HepG2 (cell line): Measurements from ENCODE around the gene NVL. TPM values are rescaled to one million over a fixed set of nuclear protein-coding genes. Genes with fewer than 3 reads are reported as not detected.

Source experiments
- ARID5B ChIP-seq: IDR thresholded peaks from 2 replicates; pipeline ENCODE4 v1.4.0; 2020; ENCODE audit warnings: mild to moderate bottlenecking, missing genetic modification reagents
- ARNTL ChIP-seq: sonication (generic); formaldehyde crosslinking; IDR thresholded peaks from 2 replicates; pipeline ENCODE4 v1.4.0; 2020; ENCODE audit warnings: mild to moderate bottlenecking, missing genetic modification reagents
- ASH2L ChIP-seq: fragments of 300-600, 200-600 bp; sonication (generic); IDR thresholded peaks from 2 replicates; pipeline ENCODE4 v1.7.0; 2017; ENCODE audit warnings: low read depth, mild to moderate bottlenecking, moderate library complexity, mixed read lengths, low read length; ENCODE audit not compliant: insufficient read length
- DNMT1 ChIP-seq: sonication (generic); formaldehyde crosslinking; IDR thresholded peaks from 2 replicates; pipeline ENCODE4 v1.5.1; 2020; ENCODE audit warnings: mild to moderate bottlenecking, missing genetic modification reagents
- ERF ChIP-seq: IDR thresholded peaks from 2 replicates; pipeline ENCODE4 v1.6.1; 2018; ENCODE audit warnings: missing biosample characterization, missing genetic modification reagents
- HNRNPLL ChIP-seq: fragments of 200-400 bp; formaldehyde crosslinking; IDR thresholded peaks from 2 replicates; pipeline ENCODE4 v1.6.1; 2017; ENCODE audit warnings: mild to moderate bottlenecking, low read depth, low read length; ENCODE audit not compliant: poor library complexity, severe bottlenecking
- PPARG ChIP-seq: conservative IDR thresholded peaks from 2 replicates; pipeline ENCODE4 v1.6.1; 2016; ENCODE audit warnings: missing biosample characterization, missing genetic modification reagents
- RAD21 ChIP-seq: fragments of 450-650 bp; formaldehyde crosslinking; IDR thresholded peaks from 2 replicates; pipeline ENCODE4 v1.5.0; 2020; ENCODE audit warnings: mild to moderate bottlenecking
- RBM22 ChIP-seq: fragments of 200-400 bp; formaldehyde crosslinking; optimal IDR thresholded peaks from 2 replicates; pipeline ENCODE3; 2017; ENCODE audit warnings: mild to moderate bottlenecking, low read length, moderate library complexity
- RNF219 ChIP-seq: sonication (generic); formaldehyde crosslinking; IDR thresholded peaks from 2 replicates; pipeline ENCODE4 v1.5.0; 2020; ENCODE audit warnings: mild to moderate bottlenecking, missing genetic modification reagents
- SALL2 ChIP-seq: sonication (generic); formaldehyde crosslinking; IDR thresholded peaks from 2 replicates; pipeline ENCODE4 v1.8.1; 2023; ENCODE audit warnings: mild to moderate bottlenecking, missing genetic modification reagents, inconsistent platforms
- TOE1 ChIP-seq: sonication (generic); formaldehyde crosslinking; IDR thresholded peaks from 2 replicates; pipeline ENCODE4 v1.4.0; 2020; ENCODE audit warnings: mild to moderate bottlenecking, missing genetic modification reagents
- ZEB1 ChIP-seq: IDR thresholded peaks from 2 replicates; pipeline ENCODE4 v1.6.1; 2012; ENCODE audit warnings: mild to moderate bottlenecking, low read depth, inconsistent platforms; ENCODE audit not compliant: insufficient replicate concordance
- ZFY ChIP-seq: sonication (generic); formaldehyde crosslinking; IDR thresholded peaks from 2 replicates; pipeline ENCODE4 v1.4.0; 2020; ENCODE audit warnings: missing genetic modification reagents
- ZNF564 ChIP-seq: sonication (generic); formaldehyde crosslinking; IDR thresholded peaks from 2 replicates; pipeline ENCODE4 v1.8.1; 2023; ENCODE audit warnings: mild to moderate bottlenecking, missing genetic modification reagents
- ZNF605 ChIP-seq: sonication (generic); formaldehyde crosslinking; IDR thresholded peaks from 2 replicates; pipeline ENCODE4 v1.8.0; 2022; ENCODE audit warnings: mild to moderate bottlenecking, missing genetic modification reagents
- ZNF788 ChIP-seq: sonication (generic); formaldehyde crosslinking; IDR thresholded peaks from 2 replicates; pipeline ENCODE4 v1.5.0; 2020; ENCODE audit warnings: mild to moderate bottlenecking, missing genetic modification reagents, borderline replicate concordance
- ZNF816 ChIP-seq: sonication (generic); formaldehyde crosslinking; IDR thresholded peaks from 2 replicates; pipeline ENCODE4 v1.8.0; 2022; ENCODE audit warnings: missing genetic modification reagents, mild to moderate bottlenecking, borderline replicate concordance
- ZNF879 ChIP-seq: sonication (generic); formaldehyde crosslinking; IDR thresholded peaks from 2 replicates; pipeline ENCODE4 v1.8.1; 2023; ENCODE audit warnings: missing genetic modification reagents
- polyA plus RNA-seq, 8 experiments: library from polyadenylated mRNA; depleted of rRNA in 3 of 8; stranded (reverse) in 7 of 8; unstranded in 1 of 8; fragments of >200 nt; fragmentation: Illumina TruSeq in 4 of 8; extraction: Trizol in 4 of 8; gene quantifications; 2 replicates each; pipeline versions ENCODE4 v1.2.1 to v1.2.3, GENCODE V29; 2011 to 2016; ENCODE audit warnings: low read depth in 4 of 8, missing spikeins in 1 of 8, mixed read lengths in 1 of 8; ENCODE audit not compliant: insufficient read depth in 1 of 8
- total RNA-seq, 5 experiments: library from RNA; depleted of rRNA; stranded (reverse); fragments of >200 nt; fragmentation: Illumina TruSeq; extraction: Trizol; gene quantifications; 2 replicates each; pipeline ENCODE4 v1.2.3, GENCODE V29; 2016; ENCODE audit warnings: low read depth in 1 of 5

Gene NVL
- total and polyA plus RNA-seq, 2 of the 13 experiments (the other 11 are each of a cell fraction or from before 2014, with no cell fraction given): 8.3 to 21.0 TPM

- no peak for TF ChIP-seq RNF219 (CRISPR knock-in tag)
- peak; percentile 71 for TF ChIP-seq ASH2L
- TF ChIP-seq ZNF605 (CRISPR knock-in tag): 0 out of 2 replicates have a peak, but pooled peaks have one; percentile 38
- TF ChIP-seq ZNF816 (CRISPR knock-in tag): no peak; the same call in 1 of the 2 replicates
- TF ChIP-seq SALL2: peak; percentile 90
- TF ChIP-seq RAD21 (CRISPR knock-in tag): peak; percentile 29
- no peak for TF ChIP-seq RBM22
- TF ChIP-seq ERF: peak; percentile 36
- TF ChIP-seq ARNTL (CRISPR knock-in tag): peak; percentile 67
- 0 out of 2 replicates have a peak, but pooled peaks have one; percentile 3 for TF ChIP-seq PPARG
- peak; percentile 84 for TF ChIP-seq HNRNPLL
- 0 out of 2 replicates have a peak, but pooled peaks have one; percentile 53 for TF ChIP-seq DNMT1
- TF ChIP-seq ZEB1: no peak
- TF ChIP-seq ARID5B (CRISPR knock-in tag): peak; percentile 68
- no peak; the same call in 1 of the 2 replicates for TF ChIP-seq ZNF788
- TF ChIP-seq ZNF564 (CRISPR knock-in tag): peak; percentile 14; the same call in 1 of the 2 replicates
- no peak for TF ChIP-seq ZNF879
- peak; percentile 90 for TF ChIP-seq ZFY (CRISPR knock-in tag)
- TF ChIP-seq TOE1 (CRISPR knock-in tag): peak; percentile 50
Measured at GRCh38 chr1:224182866-224183590, 146.9 kb downstream of the NVL start, which contains the start of gene DEGS1 (continued).
